CMK (cell line): ENCODE data around the gene CDH13.

Experiments used
- DNase-seq: peaks from one replicate; pipeline ENCODE4 v3.0.0-alpha.2; 2010; ENCODE audit warnings: low read depth

CDH13 gene

DNA sequence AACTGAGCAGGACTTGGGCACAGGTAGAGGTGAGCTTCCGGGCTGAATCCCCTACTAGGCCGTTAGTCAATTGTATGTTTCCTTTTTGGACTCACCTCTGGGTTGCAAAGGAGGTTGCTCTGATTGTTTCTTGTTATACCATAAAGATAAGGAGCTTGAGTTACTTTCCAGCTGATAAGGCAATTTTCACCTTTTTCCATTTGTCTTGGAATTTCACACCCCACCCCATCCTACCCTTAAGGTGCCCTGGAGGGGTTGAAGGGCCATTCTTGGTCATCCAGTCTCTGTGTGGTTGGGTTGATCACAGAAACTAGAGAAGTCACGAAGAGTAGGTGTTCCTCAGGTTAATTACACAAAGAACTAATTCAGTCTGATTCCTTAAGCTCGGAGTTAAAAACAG lies 162.2 kb downstream of the CDH13 start:
- no peak for DNase-seq

DNA sequence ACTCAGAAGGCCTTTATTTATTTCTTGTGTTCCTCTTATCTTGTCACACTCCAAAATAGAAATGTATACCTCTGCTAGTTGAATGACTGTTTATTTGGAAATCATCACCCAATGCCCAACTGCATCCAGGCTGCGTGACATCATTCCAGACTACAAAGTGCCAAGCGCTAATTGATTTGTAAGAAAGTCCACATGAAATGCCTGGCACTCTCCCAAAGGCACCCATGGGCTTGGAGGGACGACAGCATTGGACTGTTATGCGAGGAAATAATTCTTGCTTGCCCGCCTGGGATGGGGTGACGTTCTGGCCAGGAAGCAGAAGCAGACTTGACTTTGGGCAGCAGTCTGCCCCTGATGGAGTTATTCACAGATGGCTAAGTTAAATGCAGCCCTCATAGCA lies 165.9 kb downstream of the CDH13 start:
- no peak for DNase-seq

DNA sequence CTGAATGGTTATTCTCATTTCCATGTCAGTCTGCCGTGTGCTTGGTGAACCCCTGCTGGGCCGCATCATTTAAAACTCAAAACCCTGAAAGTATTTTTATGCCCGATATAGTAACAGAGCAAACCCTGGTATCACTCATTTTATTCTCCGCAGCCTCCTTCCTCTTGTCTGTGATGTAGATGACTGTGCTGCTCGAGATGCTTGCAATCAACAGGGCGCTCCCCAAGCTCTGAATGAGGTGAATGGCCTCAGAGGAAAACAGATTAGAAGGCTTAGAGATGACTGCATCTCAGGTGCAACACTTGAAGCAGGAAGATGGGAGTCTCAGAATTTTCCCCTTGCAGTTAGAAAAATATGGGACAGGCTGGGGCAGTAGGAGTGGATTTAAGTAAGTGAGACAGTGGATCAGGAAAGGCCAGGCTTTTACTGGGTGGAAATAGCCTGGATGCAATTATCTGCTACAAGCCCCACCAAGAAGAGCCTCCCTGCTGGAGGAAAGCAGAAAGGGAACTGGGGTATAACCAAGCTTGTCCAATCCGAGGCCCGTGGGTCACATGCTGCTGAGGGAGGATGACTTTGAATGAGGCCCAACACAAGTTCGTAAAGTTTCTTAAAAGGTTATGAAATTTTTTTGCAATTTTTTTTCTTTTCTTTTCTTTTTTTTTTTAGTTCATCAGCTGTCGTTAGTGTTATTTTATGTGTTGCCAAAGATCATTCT lies 166.9 kb downstream of the CDH13 start:
- no peak for DNase-seq

DNA sequence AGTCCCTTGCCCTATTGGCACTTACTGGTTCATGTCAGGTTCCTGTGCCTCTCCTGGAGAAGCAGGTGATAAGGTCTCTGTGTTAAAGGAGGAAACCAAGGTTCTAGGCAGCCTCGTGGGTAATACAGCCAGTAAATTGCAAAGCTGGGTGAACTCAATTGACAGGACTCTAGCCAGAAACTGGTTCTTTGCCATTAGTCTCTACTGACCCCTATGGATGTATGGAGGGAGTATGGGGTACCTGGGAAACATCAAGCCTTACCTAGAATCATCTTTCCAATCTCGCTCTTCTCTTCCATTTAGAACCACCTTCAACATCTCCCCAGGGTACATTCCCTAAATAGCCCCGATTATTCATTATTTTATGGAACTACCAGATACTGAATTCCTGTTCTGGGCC lies 169.3 kb downstream of the CDH13 start:
- no peak for DNase-seq

DNA sequence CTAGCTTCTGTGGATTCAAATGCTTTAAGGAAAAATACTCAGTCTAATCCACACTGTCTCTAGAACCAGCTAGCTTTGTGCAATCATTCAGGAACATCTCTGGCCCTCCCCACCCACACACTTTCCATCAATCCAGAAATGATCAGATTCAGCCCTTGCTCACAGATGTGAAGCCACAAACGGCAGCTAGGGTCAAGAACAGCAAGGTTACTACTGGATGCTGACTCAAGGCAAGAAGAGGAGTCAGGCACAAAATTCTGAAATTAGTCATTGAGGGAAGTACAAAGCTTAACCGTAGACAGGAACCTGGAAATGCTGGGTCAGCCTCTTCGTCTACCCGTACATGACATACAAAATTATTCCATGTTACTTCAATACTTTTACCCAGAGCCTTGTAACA lies 174.6 kb downstream of the CDH13 start:
- no peak for DNase-seq

DNA sequence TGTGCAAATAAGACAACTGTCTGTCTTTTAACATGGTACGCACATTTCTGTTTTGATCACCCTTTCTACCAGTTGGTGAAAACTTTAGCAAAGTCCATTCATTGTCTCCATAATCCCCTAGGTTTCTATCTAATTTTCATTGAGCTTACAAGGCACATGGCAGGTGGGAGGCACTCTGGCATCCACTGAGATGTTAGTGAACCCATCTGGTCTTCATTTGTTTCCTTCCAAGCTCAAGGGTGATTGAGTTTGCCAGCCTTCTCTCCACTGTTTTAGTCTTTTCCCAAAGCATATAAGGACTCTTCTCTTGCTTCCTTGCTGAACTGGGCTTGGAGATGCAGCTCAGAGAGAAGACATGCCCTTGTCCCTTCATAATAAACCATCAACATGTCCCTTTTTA lies 179.1 kb downstream of the CDH13 start:
- no peak for DNase-seq

DNA sequence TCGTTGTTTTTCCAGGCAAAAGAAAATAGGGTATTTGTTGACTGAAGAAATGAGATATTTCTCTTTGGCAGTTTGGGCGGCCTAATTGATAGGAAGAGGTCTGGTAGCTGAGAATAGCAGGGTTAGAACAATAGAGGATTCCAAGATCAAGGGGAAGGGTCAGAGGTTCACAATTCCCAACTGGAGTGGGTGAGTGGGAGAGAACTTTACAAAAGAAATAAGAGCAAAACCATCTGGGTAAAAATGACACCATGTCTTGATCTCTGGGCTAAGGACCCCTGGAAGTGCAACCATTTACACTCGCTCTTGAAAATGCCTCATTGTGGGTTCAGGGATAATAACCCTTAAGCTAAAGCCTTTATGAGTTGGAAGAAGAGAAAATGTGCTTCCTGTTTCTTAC lies 180.5 kb downstream of the CDH13 start:
- DNase-seq: no peak

DNA sequence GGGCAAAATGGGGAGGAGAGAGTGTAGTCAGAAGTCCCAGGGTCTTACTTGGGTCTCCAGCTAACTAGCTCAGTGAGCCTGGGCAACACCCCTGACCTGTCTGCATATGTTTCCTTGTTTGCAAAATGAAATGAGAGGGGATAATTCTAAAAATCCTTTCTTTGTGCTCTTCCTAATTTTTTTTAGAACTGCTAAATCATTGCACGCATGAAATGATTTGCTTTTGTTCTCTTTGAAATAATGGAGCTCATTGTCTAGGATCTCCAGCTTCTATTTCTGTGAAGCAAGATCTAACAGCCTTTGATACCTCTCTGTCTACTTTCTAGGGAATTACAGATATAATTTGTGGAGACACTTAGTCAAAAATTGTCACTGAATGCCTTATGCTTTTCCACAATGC lies 181.3 kb downstream of the CDH13 start:
- no peak for DNase-seq

DNA sequence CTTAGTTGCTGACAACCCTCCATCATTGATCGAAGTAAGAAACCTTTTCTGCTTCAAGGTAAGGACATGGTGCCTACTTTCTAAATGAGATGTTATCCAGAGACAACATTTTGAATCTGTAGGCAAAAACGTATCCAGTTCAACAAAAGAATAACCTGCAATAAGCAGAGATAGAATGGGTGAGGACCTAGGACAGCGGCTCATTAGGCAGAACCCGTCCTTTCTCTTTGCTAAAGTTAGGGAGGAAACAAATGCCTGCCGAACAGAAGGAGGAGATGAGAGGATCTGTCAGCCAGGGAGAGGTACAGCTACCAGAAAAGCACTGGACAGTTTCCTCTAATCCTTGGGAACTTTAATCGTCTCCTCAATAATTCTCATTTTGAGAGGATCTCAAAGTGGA lies 183.3 kb downstream of the CDH13 start:
- no peak for DNase-seq

DNA sequence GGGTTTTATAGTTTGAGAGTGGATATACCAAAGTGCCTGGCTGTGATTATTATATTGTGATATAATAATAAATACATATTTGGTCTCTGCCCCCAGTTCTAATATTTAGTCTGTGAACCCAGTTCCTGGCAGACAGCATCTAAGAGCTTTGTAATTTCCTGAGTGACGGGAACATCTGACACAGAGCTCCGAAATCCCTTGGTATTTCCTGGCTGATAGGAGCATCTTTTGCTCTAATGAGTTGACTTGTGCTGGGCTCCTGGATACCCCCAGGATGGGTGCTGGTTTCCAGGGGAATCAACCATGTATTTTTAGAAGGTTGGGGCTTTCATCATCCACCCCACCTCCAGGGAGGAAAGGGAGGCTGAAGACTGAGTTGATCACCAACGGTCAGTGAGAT lies 187.3 kb downstream of the CDH13 start:
- no peak for DNase-seq

DNA sequence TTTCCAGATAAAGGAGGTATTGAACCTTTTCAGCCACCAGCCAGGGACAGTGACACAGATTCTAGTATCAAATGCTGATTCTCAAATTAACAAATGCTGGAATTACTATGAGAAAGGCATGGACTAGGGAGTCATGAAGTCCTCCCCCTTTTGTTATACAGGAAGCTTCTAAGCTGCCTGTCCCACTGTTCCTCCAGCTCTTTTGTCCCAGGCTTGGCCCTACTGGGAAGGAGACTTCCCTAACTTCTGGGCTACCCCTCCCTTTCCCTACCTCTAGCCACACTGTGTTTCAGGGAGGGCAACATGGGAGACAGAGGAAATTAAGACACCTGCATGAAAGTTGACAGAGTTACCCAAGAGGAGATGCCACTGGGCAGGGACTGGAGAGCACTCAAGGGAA lies 192.5 kb downstream of the CDH13 start:
- no peak for DNase-seq

DNA sequence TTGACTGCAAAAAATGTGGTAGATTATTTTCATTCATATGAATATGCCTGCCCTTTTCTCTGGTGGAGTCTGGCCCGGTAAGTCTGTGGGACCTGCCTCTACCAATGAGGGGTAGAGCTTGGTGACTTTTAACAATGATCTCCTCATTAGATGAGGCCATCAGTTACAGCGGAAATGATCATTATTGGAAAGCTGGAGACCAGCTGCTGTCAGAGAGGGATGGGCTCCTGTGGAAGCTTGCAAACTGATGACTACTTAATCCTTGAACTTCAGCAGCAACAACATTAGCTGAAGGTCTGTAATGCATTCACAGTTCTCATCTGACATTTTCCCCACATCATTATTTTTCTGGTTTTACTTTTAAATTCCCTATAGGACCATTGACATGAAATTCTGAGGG lies 194.1 kb downstream of the CDH13 start:
- DNase-seq: no peak

DNA sequence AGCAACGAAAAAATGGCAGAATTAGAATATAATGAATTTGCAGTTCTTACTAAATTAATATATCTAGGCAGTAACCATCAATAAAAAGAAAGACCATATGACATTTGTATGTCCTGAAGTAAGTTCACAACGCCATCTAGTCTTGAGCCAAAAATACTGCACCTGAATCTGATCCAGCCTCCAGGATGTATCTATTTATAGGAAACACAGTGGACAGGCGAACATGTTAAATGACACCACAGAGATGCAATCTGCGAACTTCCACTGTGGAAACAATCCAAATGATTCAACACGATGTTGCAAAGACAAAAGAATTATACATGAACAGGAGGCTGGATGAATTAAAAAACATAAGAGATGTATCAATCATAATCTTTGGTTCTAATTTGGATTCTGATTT lies 197.6 kb downstream of the CDH13 start:
- no peak for DNase-seq

DNA sequence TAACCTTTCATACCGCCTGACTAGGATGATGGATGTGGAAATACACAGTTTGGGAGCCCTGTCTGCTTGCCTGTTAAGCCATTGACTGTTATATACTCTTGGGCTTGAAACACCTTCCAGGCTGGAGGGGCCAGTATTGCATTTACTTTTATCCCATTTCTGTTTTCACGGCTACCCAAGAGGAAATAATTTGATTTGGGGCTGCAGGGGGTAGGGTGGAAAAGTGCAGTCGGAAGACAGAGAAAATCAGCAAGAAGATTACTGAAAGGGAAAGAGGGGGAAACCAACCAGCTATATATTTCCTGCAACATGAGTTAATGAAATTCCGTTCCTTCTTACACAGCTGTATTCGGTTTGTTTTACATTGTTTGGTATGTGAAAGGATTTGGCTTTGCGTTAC lies 202.5 kb downstream of the CDH13 start:
- DNase-seq: no peak

DNA sequence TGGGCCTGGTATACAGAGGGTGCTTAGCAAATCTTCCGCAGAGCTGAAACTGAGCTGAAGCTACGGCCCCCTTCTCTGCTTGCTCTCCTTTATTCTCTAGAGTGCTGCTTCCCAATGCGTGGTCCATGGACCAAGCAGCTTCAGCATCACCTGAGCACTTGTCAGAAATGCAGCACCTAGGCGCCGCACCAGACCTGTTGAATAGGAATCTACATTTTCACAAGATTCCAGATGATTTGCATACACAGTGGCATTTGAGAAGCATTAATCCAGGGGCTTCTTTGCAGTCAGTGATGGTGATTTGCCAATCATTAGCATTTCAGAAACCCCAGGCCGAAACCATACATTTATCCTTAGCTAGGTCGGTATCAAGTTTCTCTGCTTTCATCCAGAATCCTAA lies 204.2 kb downstream of the CDH13 start:
- no peak for DNase-seq

DNA sequence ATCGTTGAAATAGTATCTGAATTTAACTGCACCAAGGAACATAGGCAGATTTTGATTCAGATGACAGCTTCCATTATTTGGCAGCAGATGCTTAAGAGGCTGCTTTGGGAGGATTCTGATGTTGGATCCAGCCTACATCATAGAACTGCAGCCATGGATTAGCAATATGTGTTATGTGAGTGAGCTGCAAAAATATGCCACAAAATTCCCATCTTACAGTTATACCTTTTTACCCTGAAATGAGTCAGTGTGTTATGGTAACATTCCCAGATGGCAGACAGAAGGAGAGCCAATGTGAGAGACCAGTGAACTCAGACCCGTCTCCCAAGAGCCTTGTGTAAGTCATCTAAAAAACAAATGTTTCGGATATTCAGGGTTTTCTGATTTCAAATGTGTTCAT lies 206.1 kb downstream of the CDH13 start:
- DNase-seq: no peak

DNA sequence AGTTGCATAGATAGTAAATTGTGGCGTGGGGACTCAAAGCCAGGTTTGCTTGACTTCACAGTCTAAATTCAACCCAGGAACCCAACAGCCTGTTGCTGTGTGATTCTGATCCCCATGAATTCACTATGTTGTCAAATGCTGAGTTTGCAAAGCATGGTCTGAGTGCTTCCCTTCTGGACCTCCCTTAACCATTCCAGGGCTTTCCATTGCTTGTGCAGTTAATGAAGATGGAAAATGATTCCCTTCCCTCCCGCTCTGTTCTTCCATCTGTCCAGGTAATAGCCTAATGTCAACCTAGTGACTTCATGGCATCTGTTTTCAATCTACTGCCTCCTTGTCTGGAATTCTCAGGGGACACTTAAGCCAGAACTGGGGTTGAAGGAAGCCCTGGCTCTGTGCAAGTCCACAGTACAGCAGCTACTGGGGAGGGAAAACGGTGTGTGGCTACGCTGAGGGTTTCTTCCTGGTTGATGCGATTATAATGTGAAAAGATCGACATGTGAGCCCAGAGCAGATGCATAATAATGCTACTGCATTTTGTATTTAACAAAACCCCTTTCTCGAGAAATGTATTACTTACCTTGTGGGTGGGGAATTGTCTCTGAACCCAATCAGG lies 206.7 kb downstream of the CDH13 start:
- no peak for DNase-seq

DNA sequence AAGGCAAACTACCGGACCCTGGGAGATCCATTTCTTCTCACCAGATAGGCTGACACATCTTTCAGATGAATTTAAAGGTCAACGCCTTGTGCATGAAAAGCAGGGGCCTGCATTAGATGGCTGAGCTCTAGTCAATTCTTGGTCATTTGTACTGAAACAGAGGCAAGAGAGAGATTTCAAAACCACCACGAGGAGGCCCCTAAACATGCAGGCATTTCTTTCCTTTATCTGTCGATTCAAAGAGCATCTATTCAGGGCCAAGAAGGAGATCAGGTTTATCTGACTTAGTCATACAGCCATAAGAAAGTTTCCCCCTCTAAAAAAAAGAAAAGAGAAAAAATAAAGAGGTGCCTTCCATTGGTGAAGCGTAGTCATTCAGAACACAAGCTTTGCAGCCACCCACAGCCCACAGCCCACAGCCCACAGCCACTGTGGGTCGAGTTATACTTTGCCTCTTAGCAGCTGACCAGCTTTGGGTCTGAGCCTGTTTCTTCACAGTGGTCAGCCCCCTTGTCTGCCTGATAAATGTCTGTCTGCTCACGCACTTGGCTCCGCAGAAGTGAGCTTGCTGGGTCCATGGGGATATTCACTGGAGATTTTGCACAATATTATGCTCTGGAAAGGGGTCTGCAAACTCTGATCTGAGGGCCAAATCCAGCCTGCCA lies 207.5 kb downstream of the CDH13 start:
- DNase-seq: no peak

DNA sequence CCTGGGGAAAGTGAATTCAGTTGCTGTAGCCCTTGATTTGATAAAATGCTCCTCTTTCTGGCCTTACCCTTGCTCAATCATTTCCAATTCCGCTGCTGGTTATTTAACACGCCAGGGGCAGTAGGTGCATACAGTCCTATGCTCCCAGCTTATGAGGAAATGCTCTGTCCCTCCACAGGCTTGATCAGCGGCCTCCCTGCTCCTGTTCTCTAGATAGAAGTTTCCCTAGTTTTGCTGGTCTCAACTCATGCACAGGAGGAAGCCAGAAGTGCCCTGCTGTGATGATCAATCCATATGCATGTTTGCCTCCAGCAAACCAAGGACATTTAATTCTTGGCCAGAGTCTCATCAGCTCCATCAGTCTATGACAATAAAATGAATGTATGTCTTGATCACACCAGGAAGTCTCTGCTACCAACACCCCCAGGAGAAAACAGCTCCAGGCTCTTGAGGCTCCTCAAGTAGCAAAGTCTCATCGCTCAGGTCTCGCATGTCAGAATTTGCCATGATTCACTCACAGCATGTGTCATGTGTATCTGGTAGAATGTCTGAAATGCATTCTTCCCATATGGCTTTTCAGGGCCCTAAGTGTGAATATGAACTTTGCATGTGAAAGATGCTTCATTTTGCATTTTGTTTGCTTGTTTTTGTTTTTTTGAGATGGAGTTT lies 208.9 kb downstream of the CDH13 start:
- no peak for DNase-seq

DNA sequence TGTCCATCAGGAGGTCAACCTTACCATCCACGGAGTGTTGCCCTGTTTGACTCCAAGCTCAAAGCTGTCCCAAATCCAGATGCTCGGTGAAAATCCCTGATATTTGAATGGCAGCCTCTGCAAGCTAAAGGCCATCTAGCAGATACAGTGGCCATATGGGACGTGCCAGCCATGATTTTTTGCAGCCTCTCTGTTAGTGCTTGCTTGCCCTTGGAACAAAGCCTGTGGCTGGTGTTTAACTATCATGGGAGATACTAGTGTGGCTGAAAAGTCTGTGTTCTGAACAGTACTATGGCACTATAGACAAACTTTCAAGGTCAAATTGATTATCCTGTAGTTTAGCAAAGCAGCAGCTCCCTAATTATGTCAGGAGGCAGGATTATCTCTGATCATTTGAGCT lies 214.3 kb downstream of the CDH13 start:
- no peak for DNase-seq

DNA sequence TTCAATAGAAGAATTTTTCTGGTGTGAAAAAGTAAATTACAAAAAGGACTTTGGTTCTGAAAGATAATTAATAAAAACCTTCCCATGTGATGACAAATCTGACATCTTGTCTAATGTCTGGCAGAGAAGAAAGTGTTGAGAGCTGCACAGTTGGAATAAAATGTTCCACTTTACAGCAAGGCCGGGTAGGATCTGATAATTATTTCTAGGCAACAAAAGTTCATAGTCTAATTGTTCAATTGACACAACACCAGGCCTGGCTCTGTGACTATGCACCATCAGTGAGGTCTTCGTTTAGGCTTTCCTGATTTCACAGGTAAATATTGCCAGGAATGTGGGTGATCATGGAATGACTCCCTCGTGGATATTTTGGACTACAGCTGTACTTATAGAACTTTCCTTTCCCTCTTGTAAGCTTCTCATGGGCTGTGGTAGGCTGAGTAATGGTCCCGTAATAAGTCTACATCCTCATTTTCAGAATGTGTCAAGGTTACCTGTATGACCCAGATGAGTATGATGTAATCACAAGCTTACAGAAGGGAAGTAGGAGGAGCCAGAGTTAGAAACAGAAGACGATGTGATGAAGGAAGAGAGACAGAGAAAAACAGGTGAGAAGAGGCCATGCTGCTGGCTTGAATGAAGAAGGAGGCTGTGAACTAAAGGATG lies 217.0 kb downstream of the CDH13 start:
- DNase-seq: no peak

DNA sequence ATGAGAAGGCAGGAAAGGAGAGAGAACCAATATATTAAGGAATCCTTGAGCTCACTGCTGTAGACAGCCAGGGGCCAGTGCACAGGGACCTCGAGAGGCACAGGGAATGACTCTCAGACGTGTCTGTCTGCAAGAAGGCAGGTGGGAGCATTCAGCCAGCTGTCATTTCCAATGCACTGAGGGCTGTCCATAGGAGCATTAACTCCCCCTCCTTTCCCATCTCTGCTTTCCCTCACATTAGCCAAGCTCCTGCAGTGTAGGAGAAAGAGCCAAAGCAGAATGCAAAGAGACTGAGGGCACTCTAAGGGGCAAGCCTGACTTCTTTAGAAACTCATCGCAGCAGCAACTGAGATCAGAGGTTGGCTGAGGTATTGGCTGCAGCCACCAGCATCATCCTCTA lies 218.3 kb downstream of the CDH13 start:
- no peak for DNase-seq

DNA sequence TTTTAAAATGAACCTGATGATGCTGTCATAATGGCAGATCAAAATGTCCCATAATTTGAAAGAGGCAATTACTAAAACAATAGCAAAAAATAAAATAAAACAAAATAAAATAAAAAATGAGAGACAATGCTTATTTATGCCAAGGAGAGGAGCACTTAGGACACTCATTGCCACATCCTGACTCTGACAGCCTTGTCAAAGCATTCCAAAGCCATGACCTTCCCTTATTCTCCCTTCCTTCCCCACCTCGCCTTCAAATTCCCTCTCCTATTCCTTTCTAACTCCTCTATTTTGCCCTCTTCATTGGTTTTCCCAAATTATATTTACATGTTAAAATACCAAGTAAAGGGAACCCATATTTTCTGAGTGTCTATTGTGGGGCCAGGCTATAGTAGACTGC lies 220.0 kb downstream of the CDH13 start:
- DNase-seq: no peak
